HepG2 (cell line): Measurements from ENCODE around the gene ZNF528.

Source experiments
- BRF2 ChIP-seq: sonication (generic); formaldehyde crosslinking; IDR thresholded peaks from 2 replicates; pipeline ENCODE4 v1.8.1; 2022; ENCODE audit warnings: mild to moderate bottlenecking, missing genetic modification reagents
- CTCF ChIP-seq: sonication (generic); formaldehyde crosslinking; IDR thresholded peaks from 2 replicates; pipeline ENCODE4 v1.5.0; 2020; ENCODE audit warnings: mild to moderate bottlenecking, missing genetic modification reagents, moderate library complexity
- GABPA ChIP-seq, 2 experiments: IDR thresholded peaks; 2 replicates each; pipeline ENCODE4 v1.6.1; 2011 to 2016; ENCODE audit warnings: low read depth in 2 of 2, low read length in 1 of 2, missing biosample characterization in 1 of 2, missing genetic modification characterization in 1 of 2
- KAT8 ChIP-seq: IDR thresholded peaks from 2 replicates; pipeline ENCODE4 v1.6.1; 2016; ENCODE audit warnings: missing genetic modification reagents, missing compliant biosample characterization
- MLX ChIP-seq: IDR thresholded peaks from 2 replicates; pipeline ENCODE4 v1.6.1; 2016
- MTA3 ChIP-seq: sonication (generic); formaldehyde crosslinking; IDR thresholded peaks from 2 replicates; pipeline ENCODE4 v1.4.0; 2020; ENCODE audit warnings: missing genetic modification reagents
- NR1H2 ChIP-seq: sonication (generic); formaldehyde crosslinking; IDR thresholded peaks from 2 replicates; pipeline ENCODE4 v1.8.1; 2022; ENCODE audit warnings: low read depth, missing genetic modification reagents, borderline replicate concordance
- RFX5 ChIP-seq: IDR thresholded peaks from 2 replicates; pipeline ENCODE4 v1.6.1; 2011; ENCODE audit warnings: low read depth, low read length, improper control_type of control experiment
- SNAPC5 ChIP-seq: sonication (generic); formaldehyde crosslinking; IDR thresholded peaks from 2 replicates; pipeline ENCODE4 v1.8.1; 2023; ENCODE audit warnings: mild to moderate bottlenecking, missing genetic modification reagents, borderline replicate concordance
- SP1 ChIP-seq, 2 experiments: fragments of 450-650 bp in 1 of 2; sonication (generic) in 1 of 2; formaldehyde crosslinking in 1 of 2; IDR thresholded peaks; 2 replicates each; pipeline versions ENCODE4 v1.4.0 to v1.6.1; 2016 to 2020; ENCODE audit warnings: missing genetic modification reagents in 1 of 2
- TBP ChIP-seq: sonication (generic); formaldehyde crosslinking; IDR thresholded peaks from 2 replicates; pipeline ENCODE4 v1.5.0; 2020; ENCODE audit warnings: missing genetic modification reagents
- THAP11 ChIP-seq: IDR thresholded peaks from 2 replicates; pipeline ENCODE4 v1.6.1; 2016; ENCODE audit warnings: missing biosample characterization, missing genetic modification reagents
- ZBTB10 ChIP-seq: sonication (generic); formaldehyde crosslinking; IDR thresholded peaks from 2 replicates; pipeline ENCODE4 v1.4.0; 2020; ENCODE audit warnings: missing genetic modification reagents, borderline replicate concordance
- ZSCAN30 ChIP-seq: sonication (generic); formaldehyde crosslinking; IDR thresholded peaks from 2 replicates; pipeline ENCODE4 v1.5.0; 2020; ENCODE audit warnings: mild to moderate bottlenecking, missing genetic modification reagents

GRCh38 chr19:52369559-52370340 lies 27.9 kb upstream of the ZNF528 start, which contains the start of gene ZNF880:
- no peak for TF ChIP-seq CTCF
- TF ChIP-seq TBP (CRISPR knock-in tag): no peak
- TF ChIP-seq GABPA (IDR thresholded peaks at IDR 0.05; ENCODE audit: low read depth, low read length): no peak
- no peak for TF ChIP-seq GABPA (CRISPR knock-in tag; IDR thresholded peaks at IDR 0.05; ENCODE audit: low read depth)
- no peak for TF ChIP-seq MLX
- no peak for TF ChIP-seq SNAPC5
- no peak for TF ChIP-seq NR1H2
- no peak for TF ChIP-seq KAT8 (CRISPR knock-in tag)
- TF ChIP-seq ZSCAN30 (CRISPR knock-in tag): no peak
- no peak for TF ChIP-seq SP1 (IDR thresholded peaks at IDR 0.05)
- no peak for TF ChIP-seq SP1 (CRISPR knock-in tag; IDR thresholded peaks at IDR 0.05)
- no peak for TF ChIP-seq THAP11 (CRISPR knock-in tag)
- no peak for TF ChIP-seq BRF2
- no peak for TF ChIP-seq ZBTB10
- TF ChIP-seq MTA3 (CRISPR knock-in tag): no peak
- TF ChIP-seq RFX5: no peak
